ENCODE measurements around the gene PHACTR3. TPM values are rescaled to one million over a fixed set of nuclear protein-coding genes. Genes with fewer than 3 reads are reported as not detected.
A peak's percentile ranks its signal among the peaks of the same experiment; 100 is the strongest.

The PHACTR3 gene
- total RNA-seq, 4 donors from 2014 or later = 1.4 to 7.2 (median 4.3) TPM

DNA sequence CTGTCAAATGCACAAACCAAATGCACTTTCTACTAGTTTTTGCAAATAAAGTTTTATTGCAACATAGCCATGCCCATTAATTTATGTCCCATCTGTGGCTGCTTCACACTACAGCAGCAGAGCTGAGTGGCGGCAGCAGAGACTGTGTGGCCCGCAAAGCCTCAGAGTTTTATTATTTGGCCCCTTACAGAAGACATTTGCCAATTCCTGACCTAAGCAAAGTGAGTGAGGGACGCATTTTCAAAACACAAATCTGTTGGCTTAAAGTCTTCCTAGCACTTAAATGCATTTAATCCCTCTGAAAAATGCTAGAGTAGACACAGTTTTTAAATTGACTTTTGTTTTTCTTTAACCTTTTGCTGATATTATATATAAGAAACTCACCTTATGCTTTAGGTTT, 126.4 kb downstream of the PHACTR3 start:
- WGBS, 2 donors = 74 to 77% methylated on average over 3 of the region's 3 CpGs
- no peak for DNase-seq (ENCODE audit: low spot score in 2 of 2)
- TF ChIP-seq, protein P1, sequence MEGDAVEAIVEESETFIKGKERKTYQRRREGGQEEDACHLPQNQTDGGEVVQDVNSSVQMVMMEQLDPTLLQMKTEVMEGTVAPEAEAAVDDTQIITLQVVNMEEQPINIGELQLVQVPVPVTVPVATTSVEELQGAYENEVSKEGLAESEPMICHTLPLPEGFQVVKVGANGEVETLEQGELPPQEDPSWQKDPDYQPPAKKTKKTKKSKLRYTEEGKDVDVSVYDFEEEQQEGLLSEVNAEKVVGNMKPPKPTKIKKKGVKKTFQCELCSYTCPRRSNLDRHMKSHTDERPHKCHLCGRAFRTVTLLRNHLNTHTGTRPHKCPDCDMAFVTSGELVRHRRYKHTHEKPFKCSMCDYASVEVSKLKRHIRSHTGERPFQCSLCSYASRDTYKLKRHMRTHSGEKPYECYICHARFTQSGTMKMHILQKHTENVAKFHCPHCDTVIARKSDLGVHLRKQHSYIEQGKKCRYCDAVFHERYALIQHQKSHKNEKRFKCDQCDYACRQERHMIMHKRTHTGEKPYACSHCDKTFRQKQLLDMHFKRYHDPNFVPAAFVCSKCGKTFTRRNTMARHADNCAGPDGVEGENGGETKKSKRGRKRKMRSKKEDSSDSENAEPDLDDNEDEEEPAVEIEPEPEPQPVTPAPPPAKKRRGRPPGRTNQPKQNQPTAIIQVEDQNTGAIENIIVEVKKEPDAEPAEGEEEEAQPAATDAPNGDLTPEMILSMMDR (IDR thresholded peaks at IDR 0.05) = no peak
- no peak for TF ChIP-seq POLR2A (IDR thresholded peaks at IDR 0.05)
- intact Hi-C loops (cut with DNase I; ENCODE audit: low total_unique reads) = no loop called here
- no peak overlapping the region for H3K4me3 ChIP-seq (ENCODE audit: low read depth, poor library complexity, severe bottlenecking)

DNA sequence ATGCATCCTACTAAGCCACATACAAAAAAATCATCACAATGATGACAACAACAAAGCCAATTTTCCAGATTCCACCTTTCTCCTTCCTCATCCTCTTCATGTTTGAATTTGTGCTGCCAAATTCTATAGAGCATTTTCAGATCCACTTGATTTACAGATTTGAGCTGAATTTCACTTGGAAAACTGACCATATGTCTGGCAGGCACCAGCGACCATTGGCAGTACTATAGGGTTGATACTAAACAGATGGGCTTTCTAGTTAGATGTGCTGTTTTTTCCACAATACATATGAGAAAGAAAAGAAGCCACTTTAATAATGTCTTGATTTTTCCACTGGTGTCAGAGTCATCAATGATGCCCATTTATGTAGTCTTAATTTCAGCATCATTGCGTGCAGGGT, 127.0 kb downstream of the PHACTR3 start:
- no peak overlapping the region for H3K4me3 ChIP-seq (ENCODE audit: low read depth, poor library complexity, severe bottlenecking)
- WGBS, 2 donors = 59 to 66% methylated on average over 2 of the region's 2 CpGs
- intact Hi-C loops (cut with DNase I; ENCODE audit: low total_unique reads) = no loop called here
- TF ChIP-seq POLR2A (IDR thresholded peaks at IDR 0.05) = no peak
- TF ChIP-seq, protein P1 (IDR thresholded peaks at IDR 0.05) = no peak
- peak in 1 of 2 donors; percentile 39 for DNase-seq (ENCODE audit: low spot score in 2 of 2)

DNA sequence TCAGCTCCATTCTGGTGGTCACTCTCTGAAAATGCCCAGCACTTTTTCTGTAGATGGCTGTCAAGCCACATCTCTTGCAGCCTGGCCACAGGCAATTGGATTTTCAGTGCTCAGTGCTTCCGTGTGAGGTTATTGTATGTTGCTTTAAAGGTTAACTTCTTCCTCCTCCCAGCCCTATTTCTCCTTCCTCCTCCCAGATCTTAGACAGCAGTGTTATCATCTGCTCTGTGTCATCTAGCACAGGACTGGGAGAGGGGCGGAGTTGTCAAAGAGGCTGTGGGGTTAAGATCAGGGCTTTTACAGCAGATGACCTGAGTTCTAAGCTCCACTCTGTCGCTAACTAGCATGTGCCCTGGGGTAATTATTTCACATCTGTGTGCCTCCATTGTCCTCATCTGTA, 129.0 kb downstream of the PHACTR3 start:
- 59 to 63% methylated on average over 3 of the region's 3 CpGs for WGBS, 2 donors
- H3K4me3 ChIP-seq (ENCODE audit: low read depth, poor library complexity, severe bottlenecking) = no peak overlapping the region
- no peak for DNase-seq (ENCODE audit: low spot score in 2 of 2)
- TF ChIP-seq, protein P1 (IDR thresholded peaks at IDR 0.05) = no peak
- no peak for TF ChIP-seq POLR2A (IDR thresholded peaks at IDR 0.05)
- intact Hi-C loops (cut with DNase I; ENCODE audit: low total_unique reads) = no loop called here

DNA sequence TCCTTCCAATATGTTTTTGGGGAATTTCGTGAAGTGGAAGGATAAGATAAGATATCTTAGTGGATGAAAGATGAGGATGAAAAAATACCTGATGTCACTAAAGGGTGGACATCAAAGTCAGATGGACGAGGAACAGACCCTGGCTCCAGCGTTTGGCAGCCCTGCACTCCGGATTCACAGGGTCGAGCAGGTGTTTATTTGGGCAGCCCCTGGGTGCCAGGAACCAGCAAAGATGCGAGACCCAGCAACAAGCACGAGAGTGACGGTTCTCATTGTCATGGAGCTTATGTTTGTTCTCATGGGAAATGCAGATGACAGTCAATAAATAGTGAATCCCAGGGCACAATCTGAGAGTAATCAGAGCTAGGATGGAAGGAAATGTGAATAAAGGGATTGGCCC, 131.1 kb downstream of the PHACTR3 start:
- intact Hi-C loops (cut with DNase I; ENCODE audit: low total_unique reads) = no loop called here
- WGBS, 2 donors = 60 to 64% methylated on average over 8 of the region's 8 CpGs
- peak in 1 of 2 donors; percentile 8 for DNase-seq (ENCODE audit: low spot score in 2 of 2)
- TF ChIP-seq POLR2A (IDR thresholded peaks at IDR 0.05) = no peak
- TF ChIP-seq, protein P1 (IDR thresholded peaks at IDR 0.05) = no peak
- H3K4me3 ChIP-seq (ENCODE audit: low read depth, poor library complexity, severe bottlenecking) = no peak overlapping the region

DNA sequence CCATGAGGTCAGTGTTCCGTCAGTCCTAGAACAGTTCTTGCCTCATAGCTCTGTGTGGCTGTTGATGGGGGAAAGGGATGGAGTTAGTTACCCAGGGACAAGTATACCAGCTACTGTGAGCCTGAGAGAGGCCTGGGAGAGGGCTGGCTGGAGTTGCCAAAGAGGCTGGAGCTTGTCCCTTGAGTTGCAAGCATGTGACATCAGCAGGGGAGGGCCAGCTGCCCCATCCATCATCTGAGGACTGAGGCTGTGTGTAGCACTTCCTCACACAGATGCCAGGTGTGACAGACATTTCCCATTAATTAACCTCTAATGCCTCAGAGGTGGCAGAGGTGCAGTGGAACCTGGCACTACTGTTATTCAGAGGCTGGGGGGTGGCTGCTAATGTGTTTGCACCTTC, 131.6 kb downstream of the PHACTR3 start:
- intact Hi-C loops (cut with DNase I; ENCODE audit: low total_unique reads) = no loop called here
- DNase-seq (ENCODE audit: low spot score in 2 of 2) = peak in 1 of 2 donors; percentile 68
- 82 to 83% methylated on average over 1 of the region's 1 CpG for WGBS, 2 donors
- no peak for TF ChIP-seq POLR2A (IDR thresholded peaks at IDR 0.05)
- TF ChIP-seq, protein P1 (IDR thresholded peaks at IDR 0.05) = no peak
- no peak overlapping the region for H3K4me3 ChIP-seq (ENCODE audit: low read depth, poor library complexity, severe bottlenecking)

DNA sequence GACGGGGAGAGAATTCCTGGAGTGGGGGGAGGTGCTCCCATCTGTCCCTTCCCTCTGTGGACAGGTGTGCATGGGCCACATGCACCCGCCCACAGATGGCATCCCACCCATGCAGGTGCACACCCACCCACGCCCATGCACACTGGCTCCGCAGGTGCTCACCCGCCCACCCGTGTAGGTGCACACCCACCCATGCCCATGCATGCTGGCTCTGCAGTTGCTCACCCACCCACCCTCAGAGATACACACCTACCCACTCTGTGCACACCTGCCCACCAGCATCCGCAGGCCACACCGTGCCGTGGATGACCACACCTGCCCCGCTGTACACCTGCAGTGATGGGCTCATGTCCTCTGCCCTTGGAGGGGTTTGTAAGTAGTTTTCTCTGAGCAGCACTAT, 132.0 kb downstream of the PHACTR3 start:
- intact Hi-C loops (cut with DNase I; ENCODE audit: low total_unique reads) = no loop called here
- no peak for TF ChIP-seq POLR2A (IDR thresholded peaks at IDR 0.05)
- TF ChIP-seq, protein P1 (IDR thresholded peaks at IDR 0.05) = no peak
- peak in 1 of 2 donors; percentile 75 for DNase-seq (ENCODE audit: low spot score in 2 of 2)
- no peak overlapping the region for H3K4me3 ChIP-seq (ENCODE audit: low read depth, poor library complexity, severe bottlenecking)
- WGBS, 2 donors = 55 to 68% methylated on average over 8 to 10 of the region's 10 CpGs

Data from lower leg skin (tissue), 4 donors.